ENCODE measurements around the gene TDRD10. TPM values are rescaled to one million over a fixed set of nuclear protein-coding genes. Genes with fewer than 3 reads are reported as not detected.

TDRD10 gene
- total and polyA plus RNA-seq, 2 of the 4 experiments (the other 2 are of a cell fraction) = not detected

GRCh38 chr1:154548028-154548427, 46.0 kb downstream of the TDRD10 start:
- dilution Hi-C loops (cut with HindIII; ENCODE audit: low sequenced_read_pairs, unreplicated experiment) = no loop called here

More at GRCh38 chr1:154548028-154548427, 46.0 kb downstream of the TDRD10 start:
- H3K4me3 ChIP-seq (ENCODE audit: insufficient read depth, low read depth, low read length) = no peak overlapping the region
- intact Hi-C loops (cut with micrococcal nuclease) = loop anchor here (5.0 kb wide), 2 partner anchors 141 to 196 kb away; partner anchors contain the start of gene IL6R
- no peak overlapping the region for H3K14ac ChIP-seq (replicated peaks; ENCODE audit: low read depth, low read length)
- in situ Hi-C loops (cut with MboI; ENCODE audit: low sequenced_read_pairs) = loop anchor here (5.0 kb wide), 1 partner anchor 61 kb away; no protein-coding TSS in a partner anchor
- BruUV-seq (replicated peaks) = no TSS peak
- H3K56ac ChIP-seq (ENCODE audit: extremely low read depth, insufficient read depth, low read length) = no peak overlapping the region
- no peak overlapping the region for H3K23ac ChIP-seq (ENCODE audit: low read depth, low read length)
- ChIA-PET CTCF (no interaction called here), POLR2A (ENCODE audit: unreplicated experiment) (no interaction called here)
- no peak overlapping the region for H3K4me2 ChIP-seq (ENCODE audit: low read depth, low read length)
- no peak overlapping the region for H2BK5ac ChIP-seq (ENCODE audit: low read depth, low read length, poor library complexity, severe bottlenecking)
- no peak overlapping the region for H4K5ac ChIP-seq (ENCODE audit: low read depth, low read length)
- H4K8ac ChIP-seq (ENCODE audit: low read depth in 2 of 2, low read length in 2 of 2) = no peak overlapping the region
- peaks cover 21% of the 10 kb centered on the region; the same call in 1 of the 2 replicates for H4K20me1 ChIP-seq (ENCODE audit: insufficient read depth, low read length)
- no peak for ATAC-seq (ENCODE audit: low read depth)
- no peak for DNase-seq
- no peaks in the 10 kb centered on the region for H3K9me3 ChIP-seq (ENCODE audit: control insufficient read depth, insufficient read depth, low read length)
- no peak overlapping the region for H3K9ac ChIP-seq (ENCODE audit: low read depth, low read length)
- peaks cover 19% of the 10 kb centered on the region for H3K27me3 ChIP-seq (ENCODE audit: control insufficient read depth, insufficient read depth, low read length)
- no peak overlapping the region for H2BK15ac ChIP-seq (ENCODE audit: low read depth, low read length)
- H2AK5ac ChIP-seq (ENCODE audit: low read depth, low read length) = no peak overlapping the region
- no CpG with 5 or more reads among the region's 1 CpG for WGBS, 2 experiments (ENCODE audit: extremely low coverage in 2 of 2, insufficient read length in 1 of 2)
- H4K91ac ChIP-seq (ENCODE audit: insufficient read depth, low read depth, low read length) = no peak overlapping the region
- peaks cover under 1% of the 10 kb centered on the region; the same call in 1 of the 2 replicates for H3K4me1 ChIP-seq (ENCODE audit: control insufficient read depth, insufficient read depth, low read length)
- H2AFZ ChIP-seq (replicated peaks; ENCODE audit: low read length, poor library complexity) = no peak overlapping the region
- TF ChIP-seq BHLHE40 (IDR thresholded peaks at IDR 0.05; ENCODE audit: low read depth, low read length) (no peak), RAD21 (IDR thresholded peaks at IDR 0.05; ENCODE audit: low read length) (no peak), CHD1 (IDR thresholded peaks at IDR 0.05; ENCODE audit: low read depth, low read length) (no peak), ELK1 (IDR thresholded peaks at IDR 0.05; ENCODE audit: borderline replicate concordance, low read depth, low read length) (no peak), POLR2A (IDR thresholded peaks at IDR 0.05; ENCODE audit: low read depth, low read length) (no peak), SMC3 (IDR thresholded peaks at IDR 0.05; ENCODE audit: low read depth, low read length) (no peak), NFE2L2 (IDR thresholded peaks at IDR 0.05; ENCODE audit: low read depth, low read length) (no peak), RFX5 (IDR thresholded peaks at IDR 0.05; ENCODE audit: low read depth, low read length) (no peak), CEBPB (IDR thresholded peaks at IDR 0.05; ENCODE audit: low read depth, low read length) (no peak), FOS (IDR thresholded peaks at IDR 0.05; ENCODE audit: low read depth, low read length) (no peak), RCOR1 (IDR thresholded peaks at IDR 0.05; ENCODE audit: insufficient replicate concordance, low read length) (no peak)
- TF ChIP-seq, protein P1, sequence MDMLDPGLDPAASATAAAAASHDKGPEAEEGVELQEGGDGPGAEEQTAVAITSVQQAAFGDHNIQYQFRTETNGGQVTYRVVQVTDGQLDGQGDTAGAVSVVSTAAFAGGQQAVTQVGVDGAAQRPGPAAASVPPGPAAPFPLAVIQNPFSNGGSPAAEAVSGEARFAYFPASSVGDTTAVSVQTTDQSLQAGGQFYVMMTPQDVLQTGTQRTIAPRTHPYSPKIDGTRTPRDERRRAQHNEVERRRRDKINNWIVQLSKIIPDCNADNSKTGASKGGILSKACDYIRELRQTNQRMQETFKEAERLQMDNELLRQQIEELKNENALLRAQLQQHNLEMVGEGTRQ (IDR thresholded peaks at IDR 0.05; ENCODE audit: low read depth, low read length) = no peak
- H3K9me1 ChIP-seq (ENCODE audit: insufficient read depth, low read length) = no peaks in the 10 kb centered on the region; the same call in 1 of the 2 replicates
- H3K36me3 ChIP-seq (ENCODE audit: control insufficient read depth, insufficient read depth, low read length) = peaks cover 43% of the 10 kb centered on the region
- H3K4ac ChIP-seq (ENCODE audit: low read depth, low read length) = no peak overlapping the region
- no peak overlapping the region for H3K27ac ChIP-seq (ENCODE audit: insufficient read depth, low read length)
- no peak overlapping the region for H2BK120ac ChIP-seq (ENCODE audit: low read depth, low read length)
- no peak overlapping the region for H2BK20ac ChIP-seq (ENCODE audit: low read depth, low read length)
- H3K79me1 ChIP-seq (ENCODE audit: low read depth in 1 of 2, low read length in 2 of 2) = peaks cover 4 to 16% of the 10 kb centered on the region in 2 experiments; a peak in 2 of 4 replicates
- no peak overlapping the region for H3K18ac ChIP-seq (ENCODE audit: low read depth, low read length)
- H2AK9ac ChIP-seq (replicated peaks; ENCODE audit: low read depth, low read length, poor library complexity) = no peak overlapping the region

All from IMR-90 (cell line).